Right ventricle myocardium inferior (tissue), 1 donor: Measurements from ENCODE around the gene SSR2. TPM values are rescaled to one million over a fixed set of nuclear protein-coding genes. Genes with fewer than 3 reads are reported as not detected.

Experiments used
- ATAC-seq: fragments of 200-7000 bp; cut with Tn5 transposase; one replicate; pipeline ENCODE4 v1.9.1; 2020; ENCODE audit warnings: mild to moderate bottlenecking, moderate library complexity
- DNase-seq: peaks from one replicate; pipeline ENCODE4 v3.0.0; 2021; ENCODE audit errors: missing footprints
- intact Hi-C: fragments of 100-400 bp; cut with DNase I; formaldehyde crosslinking; loops from one replicate; pipeline ENCODE4 v1.11.0; 2022
- total RNA-seq: library from RNA; stranded (reverse); fragmentation: NEBNext Ultra II Directional; extraction: Animal tissue kit (Norgen Biotek cat#: 25700); gene quantifications from one replicate; pipeline ENCODE4 v1.2.1, GENCODE V29; 2021
- donor health status: DM: no; HTN: yes; CAD: no; lungs with severe emphysema.

The SSR2 gene
- total RNA-seq, 1 donor from 2014 or later: 79.9 TPM

GRCh38 chr1:155964193-155964592, 56.6 kb downstream of the SSR2 start:
- intact Hi-C loops: no loop called here
- no peak for ATAC-seq
- DNase-seq: no peak

DNA sequence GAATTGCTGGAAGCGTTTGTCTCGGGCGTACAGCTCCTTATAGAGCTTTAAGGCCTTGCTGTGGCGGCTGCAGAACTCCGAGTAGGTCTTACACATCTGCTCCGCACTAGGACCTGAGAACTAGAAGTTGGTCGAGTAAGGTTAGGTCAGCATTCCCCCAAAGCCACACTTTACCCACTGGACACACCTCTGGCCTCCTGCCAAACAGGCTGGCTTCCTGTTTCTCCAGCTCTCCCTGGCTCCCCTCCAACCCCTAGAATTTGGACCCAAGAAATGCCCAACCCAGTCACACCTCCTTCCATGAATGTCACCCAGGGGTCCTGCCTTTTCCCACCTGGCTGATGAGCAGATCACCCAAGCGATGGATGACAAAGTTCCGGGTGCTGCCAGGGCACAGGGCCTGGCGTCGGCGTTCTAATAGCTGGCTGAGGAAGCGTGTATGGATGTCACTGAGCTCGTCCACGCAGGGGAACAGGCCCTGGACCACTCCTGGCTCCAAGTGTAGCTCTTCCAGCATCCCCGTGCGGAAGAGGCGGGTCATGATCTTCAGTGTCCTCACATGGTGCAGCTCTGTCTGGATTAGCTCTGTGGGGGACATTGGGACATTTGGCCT, 58.0 kb downstream of the SSR2 start:
- DNase-seq: peak; percentile 76
- intact Hi-C loops: loop anchor here (2.0 kb wide), 2 partner anchors 16 to 22 kb away; partner anchors contain the start of genes ARHGEF2 and RXFP4
- no peak for ATAC-seq

- peak; percentile 83 for DNase-seq
Observed at GRCh38 chr1:155961937-155962336, 58.8 kb downstream of the SSR2 start.

GRCh38 chr1:155960081-155960745, 60.5 kb downstream of the SSR2 start:
- DNase-seq: no peak
- no peak for ATAC-seq
- intact Hi-C loops: no loop called here

More at GRCh38 chr1:155961937-155962336, 58.8 kb downstream of the SSR2 start:
- peak; percentile 39 for ATAC-seq
- intact Hi-C loops: loop anchor here (2.0 kb wide), 2 partner anchors 17 to 21 kb away; partner anchors contain the start of genes ARHGEF2 and RXFP4

Other genes starting within 250 kb of the SSR2 start
- 19.3 TPM for gene GON4L, start 163.7 kb downstream of the SSR2 start, total RNA-seq
- gene SYT11, start 161.4 kb downstream of the SSR2 start, total RNA-seq: 9.2 TPM
- gene RIT1, start 109.6 kb downstream of the SSR2 start, total RNA-seq: 21.7 TPM
- 22.0 TPM for gene KHDC4, start 86.5 kb downstream of the SSR2 start, total RNA-seq
- gene RXFP4, start 79.3 kb downstream of the SSR2 start, total RNA-seq: not detected
- 61.8 TPM for gene ARHGEF2, start 42.4 kb downstream of the SSR2 start, total RNA-seq
- 33.5 TPM for gene UBQLN4, start 32.8 kb upstream of the SSR2 start, total RNA-seq
- 63.8 TPM for gene LAMTOR2, start 33.8 kb upstream of the SSR2 start, total RNA-seq
- gene RAB25, start 40.2 kb upstream of the SSR2 start, total RNA-seq: not detected
- gene MEX3A, start 61.5 kb upstream of the SSR2 start, total RNA-seq: 0.24 TPM
- 288 TPM for gene LMNA, start 93.8 kb upstream of the SSR2 start, total RNA-seq
- 2.2 TPM for gene SEMA4A, start 132.6 kb upstream of the SSR2 start, total RNA-seq
- gene SLC25A44, start 173.2 kb upstream of the SSR2 start, total RNA-seq: 16.3 TPM
- gene PMF1, start 192.1 kb upstream of the SSR2 start, total RNA-seq: 68.6 TPM
- 0.32 TPM for gene BGLAP, start 221.2 kb upstream of the SSR2 start, total RNA-seq
- gene PAQR6, start 227.1 kb upstream of the SSR2 start, total RNA-seq: 0.54 TPM